Skeletal muscle cell (primary cell): Measurements from ENCODE around the gene ADGRV1.

ENCODE experiments used
- DNase-seq: peaks from one replicate; pipeline ENCODE4 v3.0.0-alpha.2; 2010; ENCODE audit warnings: low read depth
- H3K4me3 ChIP-seq: 2 replicates; pipeline ENCODE4 v1.5.1; 2011; ENCODE audit warnings: low read depth, mild to moderate bottlenecking, control low read depth, low read length, moderate library complexity

The ADGRV1 gene

DNA sequence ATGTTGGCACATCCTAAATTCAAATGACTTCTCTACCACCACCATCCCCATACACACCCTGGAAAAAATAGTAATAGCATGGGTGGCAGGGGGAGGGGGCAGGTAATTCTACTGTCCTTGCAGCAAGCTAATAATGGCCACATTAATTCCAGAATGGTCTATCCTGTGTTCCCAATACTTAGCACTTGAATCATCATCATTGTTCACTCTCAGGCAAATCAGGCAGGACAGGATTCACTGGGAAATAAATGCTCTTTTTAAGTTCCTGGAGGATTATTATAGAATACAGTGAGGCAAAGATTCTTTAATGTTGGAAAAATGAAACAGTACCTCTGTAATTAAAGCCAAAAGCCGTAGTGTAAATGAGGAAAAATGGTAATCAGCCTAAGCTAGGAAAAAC, 570.0 kb downstream of the ADGRV1 start:
- no peak for DNase-seq
- no peak overlapping the region for H3K4me3 ChIP-seq

GRCh38 chr5:91129748-91130147, 571.2 kb downstream of the ADGRV1 start:
- no peak for DNase-seq
- no peak overlapping the region for H3K4me3 ChIP-seq

DNA sequence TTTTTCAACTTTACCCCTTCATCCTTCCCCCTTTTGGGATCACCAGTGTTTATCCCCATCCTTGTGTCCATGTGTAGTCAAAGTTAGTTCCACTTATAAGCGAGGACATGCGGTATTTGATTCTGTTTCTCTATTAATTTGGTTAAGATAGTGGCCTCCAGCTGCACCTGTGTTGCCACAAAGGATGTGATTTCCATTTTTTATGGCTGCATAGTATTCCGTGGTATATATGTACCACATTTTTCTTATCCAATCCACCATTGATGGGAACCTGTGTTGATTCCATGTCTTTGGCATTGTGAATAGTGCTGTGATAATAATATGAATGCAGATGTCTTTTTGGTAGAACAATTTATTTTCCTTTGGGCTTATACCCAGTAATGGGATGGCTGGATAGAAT, 572.2 kb downstream of the ADGRV1 start:
- DNase-seq: no peak

GRCh38 chr5:91132550-91132949, 574.0 kb downstream of the ADGRV1 start:
- no peak overlapping the region for H3K4me3 ChIP-seq
- no peak for DNase-seq

More for the DNA sequence above, 572.2 kb downstream of the ADGRV1 start:
- no peak overlapping the region for H3K4me3 ChIP-seq

DNA sequence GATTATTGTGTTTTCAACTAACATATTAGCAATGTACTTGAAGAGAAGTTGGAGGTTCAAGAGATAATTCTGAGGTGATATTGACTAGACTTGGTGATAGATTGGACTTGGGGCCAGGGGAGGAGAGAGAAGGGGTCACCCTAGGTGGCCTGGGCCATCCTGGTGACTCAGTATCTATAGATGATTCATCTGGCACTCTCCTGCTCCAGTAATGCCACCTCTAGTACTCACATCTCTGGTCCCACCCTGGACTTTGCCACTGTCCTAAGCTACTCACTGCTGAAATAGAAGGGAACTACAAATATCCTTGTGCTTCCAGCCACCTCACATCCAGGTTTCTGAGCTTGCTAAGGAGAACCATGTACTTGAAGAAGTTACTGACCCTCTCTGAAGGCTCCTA, 574.6 kb downstream of the ADGRV1 start:
- DNase-seq: no peak

DNA sequence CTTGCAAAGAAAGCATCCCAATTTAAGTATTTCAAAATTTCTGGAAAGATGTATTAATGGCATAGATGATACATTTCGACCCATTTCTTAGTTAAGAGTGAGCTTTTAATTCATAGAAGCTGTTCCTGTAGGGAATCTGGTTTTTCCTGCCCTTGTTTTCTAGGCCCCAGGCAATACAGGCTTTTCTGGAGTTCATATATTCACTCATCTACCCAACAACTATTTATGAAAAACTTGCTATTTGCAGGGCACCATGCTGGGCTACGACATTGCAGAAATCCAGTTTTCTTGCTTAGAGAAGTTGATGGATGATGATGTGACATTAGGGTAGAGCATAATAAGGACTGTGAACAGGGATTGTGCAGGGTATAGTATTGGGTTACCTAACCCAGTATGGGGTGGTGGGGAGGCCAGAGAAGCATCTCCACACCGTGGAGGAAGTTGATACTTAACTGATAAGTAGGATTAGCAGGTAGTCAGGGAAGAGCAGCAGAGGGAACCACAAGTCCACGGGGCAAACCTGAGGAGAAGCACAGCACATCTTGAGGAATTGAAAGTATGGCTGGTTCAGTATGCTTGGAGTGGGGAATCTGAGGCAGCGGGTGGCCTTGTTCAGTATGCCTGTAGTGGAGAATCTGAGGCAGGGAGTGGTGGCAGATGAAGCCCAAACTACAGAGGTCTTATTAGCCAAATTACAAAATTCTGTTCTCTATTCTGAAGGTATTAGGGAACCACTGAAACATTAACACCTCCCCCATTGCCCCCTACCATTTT, 577.1 kb downstream of the ADGRV1 start:
- H3K4me3 ChIP-seq: no peak overlapping the region
- DNase-seq: no peak

More for the DNA sequence above, 574.6 kb downstream of the ADGRV1 start:
- H3K4me3 ChIP-seq: no peak overlapping the region

GRCh38 chr5:91136271-91136670, 577.7 kb downstream of the ADGRV1 start:
- no peak for DNase-seq

GRCh38 chr5:91137647-91138046, 579.0 kb downstream of the ADGRV1 start:
- no peak for DNase-seq
- H3K4me3 ChIP-seq: no peak overlapping the region

More at GRCh38 chr5:91136271-91136670, 577.7 kb downstream of the ADGRV1 start:
- H3K4me3 ChIP-seq: no peak overlapping the region

DNA sequence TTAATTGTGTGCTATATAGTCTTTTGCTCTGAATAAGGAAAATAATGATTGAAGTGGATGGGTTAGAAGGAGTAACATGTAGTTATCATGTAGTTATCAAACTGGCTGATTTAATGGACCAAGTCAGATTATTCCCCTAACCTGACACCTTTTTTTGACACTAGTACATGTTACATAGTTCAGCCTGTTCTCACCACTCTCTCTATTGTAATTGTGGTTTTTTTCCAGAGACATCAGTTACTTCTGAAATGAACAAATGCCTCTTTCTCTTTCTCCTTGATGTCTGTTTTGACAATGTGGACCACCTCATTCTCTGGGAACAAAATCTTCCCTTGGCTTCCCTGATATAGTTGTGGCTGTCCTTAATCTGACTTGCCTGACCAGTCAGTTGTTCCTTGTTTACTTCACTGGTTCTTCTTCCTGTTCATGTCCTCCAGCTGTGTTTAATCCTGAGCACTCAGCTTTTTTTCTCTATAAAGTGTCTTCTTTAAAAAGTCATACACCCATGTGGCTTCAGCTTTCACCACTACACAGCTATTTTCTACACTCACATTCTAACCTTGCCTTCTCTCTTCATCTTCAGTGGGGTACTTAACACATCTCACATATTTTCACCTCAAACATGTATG, 581.1 kb downstream of the ADGRV1 start:
- no peak for DNase-seq
- H3K4me3 ChIP-seq: no peak overlapping the region

DNA sequence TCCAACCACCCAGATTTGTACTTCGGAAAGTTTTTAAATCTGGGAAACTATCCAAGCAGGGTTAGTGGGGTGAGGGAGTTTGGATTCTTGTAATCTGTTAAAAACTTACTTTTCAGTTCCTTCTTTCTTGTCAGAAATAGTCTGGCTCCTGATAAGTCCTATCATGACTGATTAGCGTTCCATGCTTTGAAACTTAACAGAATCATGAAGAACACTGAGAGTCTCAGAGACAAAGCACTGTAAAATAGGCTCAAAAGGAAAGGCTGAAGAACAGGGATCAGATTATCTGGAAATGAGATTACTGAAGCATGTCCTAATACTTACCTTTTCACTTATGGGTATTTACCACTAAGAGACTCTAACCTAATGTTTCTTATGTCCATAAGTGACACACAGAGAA, 582.1 kb downstream of the ADGRV1 start:
- DNase-seq: no peak
- no peak overlapping the region for H3K4me3 ChIP-seq

- H3K4me3 ChIP-seq: no peak overlapping the region
- DNase-seq: no peak
Observed at GRCh38 chr5:91141642-91142041, 583.0 kb downstream of the ADGRV1 start.

GRCh38 chr5:91142386-91142785, 583.8 kb downstream of the ADGRV1 start:
- no peak for DNase-seq
- H3K4me3 ChIP-seq: no peak overlapping the region

DNA sequence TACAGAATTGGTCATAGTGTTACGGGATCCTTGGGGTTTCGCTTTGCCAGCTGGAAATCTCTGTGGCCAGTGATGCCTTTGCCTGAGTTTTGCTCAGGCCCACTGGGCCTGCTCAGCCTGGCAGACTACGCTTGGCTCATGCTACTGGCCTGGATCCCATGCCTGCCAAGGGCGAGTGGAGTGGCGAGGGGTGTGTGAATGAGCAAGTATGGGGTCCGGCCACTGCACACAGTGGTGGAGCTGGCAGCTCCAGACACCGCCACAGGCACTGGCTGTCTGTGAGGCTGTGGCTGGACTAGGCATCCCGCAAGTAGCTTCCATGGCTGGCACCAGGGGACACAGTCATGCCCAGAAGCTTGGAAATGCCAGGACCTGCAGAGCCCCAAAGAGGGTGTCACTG, 584.2 kb downstream of the ADGRV1 start:
- no peak for DNase-seq
- H3K4me3 ChIP-seq: no peak overlapping the region

DNA sequence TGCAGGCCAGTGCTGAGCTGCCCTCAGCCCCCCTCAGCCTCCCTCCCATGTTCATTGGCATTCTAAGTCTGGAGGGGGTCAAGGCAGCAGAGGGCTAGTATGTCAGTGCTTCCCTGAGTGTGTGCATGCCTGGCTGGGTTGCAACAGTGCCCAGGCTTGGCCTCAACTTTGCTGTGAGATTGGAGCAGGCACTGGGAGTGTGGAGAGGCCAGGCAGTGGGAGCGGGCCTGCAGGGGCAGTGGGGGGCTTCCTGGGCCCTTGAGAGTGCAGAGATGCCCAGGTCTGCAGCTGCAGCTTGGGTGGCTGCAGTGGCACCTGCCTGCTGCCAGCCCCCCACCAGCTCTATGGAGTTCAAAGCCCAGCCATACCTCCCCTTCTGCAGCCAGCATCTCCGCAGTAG, 585.2 kb downstream of the ADGRV1 start:
- H3K4me3 ChIP-seq: no peak overlapping the region
- no peak for DNase-seq

GRCh38 chr5:91144491-91145332, 586.1 kb downstream of the ADGRV1 start:
- no peak overlapping the region for H3K4me3 ChIP-seq
- DNase-seq: no peak

- DNase-seq: no peak
- no peak overlapping the region for H3K4me3 ChIP-seq
Observed at GRCh38 chr5:91145333-91145620, 586.7 kb downstream of the ADGRV1 start.

DNA sequence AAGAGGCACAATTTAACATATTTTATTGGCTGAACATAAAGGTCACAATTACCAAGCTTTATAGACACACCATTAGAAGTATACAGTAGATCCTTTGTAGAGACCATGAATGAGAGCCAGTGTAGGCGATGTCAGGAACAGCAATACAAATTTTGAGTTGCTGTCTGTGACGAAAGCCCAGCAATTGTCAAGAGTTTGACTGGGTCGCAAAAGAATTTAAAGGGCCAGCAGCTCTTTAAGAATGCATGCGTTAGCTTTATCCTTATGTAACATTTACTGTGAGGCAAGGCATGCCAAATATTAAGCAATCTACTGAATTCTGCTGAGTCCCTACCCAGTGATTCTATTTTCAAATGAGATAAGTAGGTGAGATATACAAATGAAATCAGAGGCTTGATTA, 587.6 kb downstream of the ADGRV1 start:
- no peak overlapping the region for H3K4me3 ChIP-seq
- DNase-seq: no peak

GRCh38 chr5:91146905-91147600, 588.5 kb downstream of the ADGRV1 start:
- no peak overlapping the region for H3K4me3 ChIP-seq
- no peak for DNase-seq

DNA sequence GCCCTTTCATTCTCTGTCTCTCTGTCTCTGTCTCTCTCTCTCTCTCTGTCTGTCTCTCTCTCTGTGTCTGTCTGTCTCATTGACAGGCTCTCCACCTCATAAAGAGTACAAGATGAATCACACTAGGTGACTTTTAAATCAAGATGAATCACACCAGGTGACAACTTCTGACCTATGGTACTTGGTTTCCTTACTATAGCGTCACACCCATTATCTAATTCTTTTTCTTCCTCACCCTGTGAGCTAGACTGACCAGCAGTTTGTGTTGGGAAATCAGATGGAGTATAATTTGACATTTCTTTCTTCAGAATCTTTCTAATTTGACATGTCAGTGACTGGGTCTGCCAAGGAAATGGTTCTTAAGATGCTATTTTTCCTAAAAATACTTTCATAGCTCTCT, 591.6 kb downstream of the ADGRV1 start:
- no peak overlapping the region for H3K4me3 ChIP-seq
- no peak for DNase-seq

DNA sequence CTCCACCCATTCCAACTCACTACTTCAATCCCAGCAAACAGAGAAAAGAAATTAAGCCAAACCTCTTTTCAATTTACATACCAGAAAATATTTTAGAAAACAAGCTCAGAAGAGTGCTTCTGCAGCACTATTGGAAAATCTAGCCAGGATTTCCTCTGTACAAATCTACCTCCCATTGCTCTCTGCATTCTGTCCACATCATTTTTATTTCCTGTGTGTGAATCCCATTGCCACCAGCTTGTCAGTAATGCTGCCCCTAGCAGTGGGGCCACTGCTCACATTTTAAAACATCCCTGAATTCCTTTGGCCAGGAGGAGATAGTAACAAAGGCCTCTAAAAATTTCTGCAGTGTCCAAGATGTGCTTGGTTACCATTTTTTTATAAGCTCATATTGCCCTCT, 592.0 kb downstream of the ADGRV1 start:
- no peak for DNase-seq
- H3K4me3 ChIP-seq: no peak overlapping the region
